GM12878 (cell line): ENCODE measurements around the gene TMEM38A. TPM values are rescaled to one million over a fixed set of nuclear protein-coding genes. Genes with fewer than 3 reads are reported as not detected.

Experiments used
- ATAC-seq: fragments of 200-7000 bp; cut with Tn5 transposase; 3 replicates; pipeline ENCODE4 v1.9.1; 2020; ENCODE audit warnings: mild to moderate bottlenecking, moderate library complexity
- BruUV-seq: library from RNA; stranded (reverse); fragments of 400-500 nt; replicated peaks from 2 replicates; lab custom pipeline; 2021; lab: Mats Ljungman, UMichigan
- CTCF ChIA-PET: fragments of 300-600 bp; sonication (Branson Sonifier 250); formaldehyde crosslinking; extraction: SDS; loops from one replicate; lab custom pipeline; 2021; ENCODE audit warnings: inconsistent platforms; lab: Yijun Ruan, JAX
- POLR2A ChIA-PET: fragments of 350-600 bp; formaldehyde crosslinking; extraction: SDS; loops from one replicate; lab custom pipeline; 2021; ENCODE audit warnings: inconsistent platforms; lab: Charles Lee
- RAD21 ChIA-PET: fragments of 300-600 bp; sonication (Branson Sonifier 250); formaldehyde crosslinking; loops from one replicate; lab custom pipeline; 2023; ENCODE audit warnings: antibody characterized with exemption; ENCODE audit not compliant: unreplicated experiment; lab: Charles Lee
- SMC1A ChIA-PET: fragments of 300-600 bp; sonication (Branson Sonifier 250); formaldehyde crosslinking; loops from one replicate; lab custom pipeline; 2023; ENCODE audit not compliant: unreplicated experiment, uncharacterized antibody; lab: Charles Lee
- DNase-seq: peaks from one replicate; pipeline ENCODE4 v3.0.0-alpha.2; 2011; ENCODE audit warnings: low read depth, low spot score
- FAIRE-seq: peaks from 3 replicates; lab custom pipeline; 2011; peaks lifted over from hg19 to GRCh38; lab: Jason Lieb, UNC
- H2AFZ ChIP-seq: 2 replicates; pipeline ENCODE4 v1.6.0; 2011; ENCODE audit warnings: low read depth, low read length, control low read depth; ENCODE audit not compliant: control insufficient read depth
- H3K27ac ChIP-seq: 2 replicates; pipeline ENCODE4 v1.5.1; 2011; ENCODE audit warnings: control low read depth; ENCODE audit not compliant: control insufficient read depth, insufficient read depth
- H3K27me3 ChIP-seq, 2 experiments: replicated peaks in 1 of 2; 2 replicates each; pipeline versions ENCODE4 v1.6.0 to v1.6.1; 2011; ENCODE audit warnings: low read length in 1 of 2; ENCODE audit not compliant: control insufficient read depth in 2 of 2, insufficient read depth in 2 of 2
- H3K36me3 ChIP-seq, 2 experiments: 2 replicates each; pipeline ENCODE4 v1.5.1; 2011; ENCODE audit warnings: low read length in 1 of 2; ENCODE audit not compliant: control insufficient read depth in 2 of 2, insufficient read depth in 2 of 2
- H3K4me1 ChIP-seq: 2 replicates; pipeline ENCODE4 v1.6.1; 2011; ENCODE audit warnings: mild to moderate bottlenecking, low read length, moderate library complexity, mixed read lengths; ENCODE audit not compliant: control insufficient read depth, insufficient read depth
- H3K4me2 ChIP-seq: 2 replicates; pipeline ENCODE4 v1.6.0; 2011; ENCODE audit warnings: control low read depth; ENCODE audit not compliant: control insufficient read depth, insufficient read depth
- H3K4me3 ChIP-seq: fragments of 200-600 bp; sonication (generic); 2 replicates; pipeline ENCODE4 v1.5.1; 2016
- H3K79me2 ChIP-seq: 2 replicates; pipeline ENCODE4 v1.6.0; 2011; ENCODE audit warnings: low read length; ENCODE audit not compliant: control insufficient read depth, insufficient read depth
- H3K9ac ChIP-seq: 2 replicates; pipeline ENCODE4 v1.8.0; 2011; ENCODE audit warnings: low read length, control low read depth, mixed read lengths; ENCODE audit not compliant: control insufficient read depth, insufficient read depth
- H3K9me3 ChIP-seq: replicated peaks from 3 replicates; pipeline ENCODE4 v1.5.1; 2011; ENCODE audit warnings: mild to moderate bottlenecking, low read length; ENCODE audit not compliant: control insufficient read depth, insufficient read depth
- H4K20me1 ChIP-seq: 2 replicates; pipeline ENCODE4 v1.6.0; 2011; ENCODE audit not compliant: control insufficient read depth, insufficient read depth
- EGR1 ChIP-seq, 2 experiments: IDR thresholded peaks; 1 replicate in 1 of 2; 2 replicates in 1 of 2; pipeline ENCODE4 v1.6.1; 2011 to 2012; ENCODE audit warnings: low read depth in 2 of 2, low read length in 2 of 2, borderline replicate concordance in 1 of 2, mild to moderate bottlenecking in 1 of 2, moderate library complexity in 1 of 2
- FOXM1 ChIP-seq: IDR thresholded peaks from 2 replicates; pipeline ENCODE4 v1.6.1; 2012; ENCODE audit warnings: low read depth, mild to moderate bottlenecking, inconsistent platforms, low read length, moderate library complexity
- GATAD2B ChIP-seq: fragments of 450-650 bp; conservative IDR thresholded peaks from 2 replicates; pipeline ENCODE4 v1.6.1; 2017; ENCODE audit warnings: low read depth, mild to moderate bottlenecking, moderate library complexity
- POLR2AphosphoS2 ChIP-seq: IDR thresholded peaks from 2 replicates; pipeline ENCODE4 v1.6.1; 2011; ENCODE audit warnings: low read depth, mild to moderate bottlenecking, low read length, improper control_type of control experiment, moderate library complexity
- RUNX3 ChIP-seq: IDR thresholded peaks from 2 replicates; pipeline ENCODE4 v1.6.1; 2012; ENCODE audit warnings: low read length, inconsistent platforms
- WGBS: methylation state at CpG from one replicate; pipeline ENCODE4 v1.1.6; 2016; ENCODE audit warnings: low lambda C conversion rate; ENCODE audit not compliant: insufficient replicate concordance, insufficient coverage; ENCODE audit errors: missing lambda C conversion rate; 5-methylcytosine and 5-hydroxymethylcytosine counted together
- in situ Hi-C: fragments of 300-500 bp; cut with MboI; formaldehyde crosslinking; loops from 9 replicates; pipeline ENCODE4 v1.14.3; 2018; ENCODE audit warnings: mixed read lengths
- intact Hi-C: fragments of 100-400 bp; cut with micrococcal nuclease; formaldehyde crosslinking; loops from one replicate; pipeline ENCODE4 v1.14.2; 2022; ENCODE audit not compliant: unreplicated experiment
- polyA plus RNA-seq, 11 experiments: library from polyadenylated mRNA; depleted of rRNA in 4 of 11; unstranded in 6 of 11; stranded (reverse) in 5 of 11; fragments of >200 nt; fragmentation: Nextera tagmentation in 4 of 11; fragmentation: Illumina TruSeq in 1 of 11; extraction: Ambion mirVana in 4 of 11; extraction: Trizol in 1 of 11; gene quantifications; 1 replicate in 1 of 11; 2 replicates in 10 of 11; pipeline versions ENCODE4 v1.2.1 to v1.2.3, GENCODE V29; 2011 to 2016; ENCODE audit warnings: inconsistent platforms in 2 of 11, missing spikeins in 2 of 11, low read depth in 1 of 11
- total RNA-seq, 4 experiments: library from RNA; depleted of rRNA in 3 of 4; stranded (reverse); fragments of >200 nt in 3 of 4; fragmentation: Illumina TruSeq in 1 of 4; extraction: Trizol in 1 of 4; gene quantifications; 2 replicates each; pipeline versions ENCODE4 v1.2.1 to v1.2.3, GENCODE V29; 2013 to 2021
- TF ChIP-seq, protein P1 (sequence below): IDR thresholded peaks from 2 replicates; pipeline ENCODE4 v1.6.1; 2012; ENCODE audit warnings: improper control_type of control experiment, low read depth, low read length; ENCODE audit not compliant: insufficient replicate concordance

TMEM38A gene
- total and polyA plus RNA-seq, 10 of the 15 experiments (the other 5 are each of a cell fraction or from before 2014, with no cell fraction given), result 4.5 to 22.2 (median 15.0) TPM

DNA sequence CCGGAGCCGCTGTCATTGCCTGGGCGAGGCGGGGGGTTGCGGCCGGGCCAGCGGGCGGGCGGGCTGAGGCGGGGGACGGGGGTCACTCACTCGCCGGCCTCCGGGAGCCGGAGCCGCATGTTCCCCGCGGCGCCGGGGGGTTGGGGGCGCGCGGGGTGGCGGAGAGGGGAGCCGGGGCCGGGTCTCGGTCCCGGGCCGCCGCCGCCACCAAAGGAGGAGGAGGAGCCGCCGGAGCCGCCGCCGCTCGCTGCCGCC is 33.1 kb upstream of the TMEM38A start:
- BruUV-seq, result no TSS peak
- Histone ChIP-seq H3K27me3 (no peaks in the 10 kb centered on the region), H2AFZ (no peak overlapping the region), H3K4me1 (peaks cover 23% of the 10 kb centered on the region), H3K36me3 (peaks cover 5 to 14% of the 10 kb centered on the region in 2 experiments; a peak in 2 of 4 replicates), H4K20me1 (no peaks in the 10 kb centered on the region; the same call in 1 of the 2 replicates), H3K9ac (peak overlapping the region; percentile 82), H3K4me2 (peak overlapping the region; percentile 77; the same call in 1 of the 2 replicates), H3K4me3 (peak overlapping the region; percentile 94), H3K9me3 (no peaks in the 10 kb centered on the region; the same call in 2 of the 3 replicates), H3K79me2 (peaks cover 63% of the 10 kb centered on the region), H3K27ac (peak overlapping the region; percentile 66)
- POLR2A ChIA-PET, result interaction anchor here (0.6 to 10.3 kb wide), 6 partner anchors 10 to 451 kb away, joined by 3 to 220 read pairs (median 8); partner anchors contain the start of genes SMIM7 and TMEM38A
- SMC1A ChIA-PET, result interaction anchor here (1.1 to 10.1 kb wide), 4 partner anchors 10 to 90 kb away, joined by 3 to 164 read pairs (median 6); no protein-coding TSS in a partner anchor
- TF ChIP-seq RUNX3, result no peak
- no peak for TF ChIP-seq POLR2AphosphoS2
- TF ChIP-seq, protein P1, sequence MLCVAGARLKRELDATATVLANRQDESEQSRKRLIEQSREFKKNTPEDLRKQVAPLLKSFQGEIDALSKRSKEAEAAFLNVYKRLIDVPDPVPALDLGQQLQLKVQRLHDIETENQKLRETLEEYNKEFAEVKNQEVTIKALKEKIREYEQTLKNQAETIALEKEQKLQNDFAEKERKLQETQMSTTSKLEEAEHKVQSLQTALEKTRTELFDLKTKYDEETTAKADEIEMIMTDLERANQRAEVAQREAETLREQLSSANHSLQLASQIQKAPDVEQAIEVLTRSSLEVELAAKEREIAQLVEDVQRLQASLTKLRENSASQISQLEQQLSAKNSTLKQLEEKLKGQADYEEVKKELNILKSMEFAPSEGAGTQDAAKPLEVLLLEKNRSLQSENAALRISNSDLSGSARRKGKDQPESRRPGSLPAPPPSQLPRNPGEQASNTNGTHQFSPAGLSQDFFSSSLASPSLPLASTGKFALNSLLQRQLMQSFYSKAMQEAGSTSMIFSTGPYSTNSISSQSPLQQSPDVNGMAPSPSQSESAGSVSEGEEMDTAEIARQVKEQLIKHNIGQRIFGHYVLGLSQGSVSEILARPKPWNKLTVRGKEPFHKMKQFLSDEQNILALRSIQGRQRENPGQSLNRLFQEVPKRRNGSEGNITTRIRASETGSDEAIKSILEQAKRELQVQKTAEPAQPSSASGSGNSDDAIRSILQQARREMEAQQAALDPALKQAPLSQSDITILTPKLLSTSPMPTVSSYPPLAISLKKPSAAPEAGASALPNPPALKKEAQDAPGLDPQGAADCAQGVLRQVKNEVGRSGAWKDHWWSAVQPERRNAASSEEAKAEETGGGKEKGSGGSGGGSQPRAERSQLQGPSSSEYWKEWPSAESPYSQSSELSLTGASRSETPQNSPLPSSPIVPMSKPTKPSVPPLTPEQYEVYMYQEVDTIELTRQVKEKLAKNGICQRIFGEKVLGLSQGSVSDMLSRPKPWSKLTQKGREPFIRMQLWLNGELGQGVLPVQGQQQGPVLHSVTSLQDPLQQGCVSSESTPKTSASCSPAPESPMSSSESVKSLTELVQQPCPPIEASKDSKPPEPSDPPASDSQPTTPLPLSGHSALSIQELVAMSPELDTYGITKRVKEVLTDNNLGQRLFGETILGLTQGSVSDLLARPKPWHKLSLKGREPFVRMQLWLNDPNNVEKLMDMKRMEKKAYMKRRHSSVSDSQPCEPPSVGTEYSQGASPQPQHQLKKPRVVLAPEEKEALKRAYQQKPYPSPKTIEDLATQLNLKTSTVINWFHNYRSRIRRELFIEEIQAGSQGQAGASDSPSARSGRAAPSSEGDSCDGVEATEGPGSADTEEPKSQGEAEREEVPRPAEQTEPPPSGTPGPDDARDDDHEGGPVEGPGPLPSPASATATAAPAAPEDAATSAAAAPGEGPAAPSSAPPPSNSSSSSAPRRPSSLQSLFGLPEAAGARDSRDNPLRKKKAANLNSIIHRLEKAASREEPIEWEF, result no peak
- no peak for TF ChIP-seq GATAD2B
- TF ChIP-seq EGR1 (IDR thresholded peaks at IDR 0.05; ENCODE audit: borderline replicate concordance in 1 of 2, low read depth in 2 of 2, low read length in 2 of 2), result peak in 1 of 2 experiments; percentile 30; a peak in 1 of 3 replicates
- TF ChIP-seq FOXM1, result no peak
- WGBS, result no CpG with 5 or more reads among the region's 38 CpGs
- in situ Hi-C loops, result loop anchor here (5.0 kb wide), 1 partner anchor 41 kb away; no protein-coding TSS in a partner anchor
- ATAC-seq, result no peak
- DNase-seq, result no peak
- CTCF ChIA-PET, result interaction anchor here (9.0 kb wide), 1 partner anchor 40 kb away, joined by 83 read pairs; no protein-coding TSS in a partner anchor
- RAD21 ChIA-PET, result interaction anchor here (0.7 to 9.0 kb wide), 6 partner anchors 9 to 298 kb away, joined by 3 to 169 read pairs (median 3); no protein-coding TSS in a partner anchor
- no peak for FAIRE-seq
- intact Hi-C loops, result loop anchor here (2.0 to 5.0 kb wide), 2 partner anchors 34 to 41 kb away; partner anchors contain the start of genes SMIM7 and TMEM38A
